Measurements from ENCODE around the gene REEP3.

Gene REEP3

DNA sequence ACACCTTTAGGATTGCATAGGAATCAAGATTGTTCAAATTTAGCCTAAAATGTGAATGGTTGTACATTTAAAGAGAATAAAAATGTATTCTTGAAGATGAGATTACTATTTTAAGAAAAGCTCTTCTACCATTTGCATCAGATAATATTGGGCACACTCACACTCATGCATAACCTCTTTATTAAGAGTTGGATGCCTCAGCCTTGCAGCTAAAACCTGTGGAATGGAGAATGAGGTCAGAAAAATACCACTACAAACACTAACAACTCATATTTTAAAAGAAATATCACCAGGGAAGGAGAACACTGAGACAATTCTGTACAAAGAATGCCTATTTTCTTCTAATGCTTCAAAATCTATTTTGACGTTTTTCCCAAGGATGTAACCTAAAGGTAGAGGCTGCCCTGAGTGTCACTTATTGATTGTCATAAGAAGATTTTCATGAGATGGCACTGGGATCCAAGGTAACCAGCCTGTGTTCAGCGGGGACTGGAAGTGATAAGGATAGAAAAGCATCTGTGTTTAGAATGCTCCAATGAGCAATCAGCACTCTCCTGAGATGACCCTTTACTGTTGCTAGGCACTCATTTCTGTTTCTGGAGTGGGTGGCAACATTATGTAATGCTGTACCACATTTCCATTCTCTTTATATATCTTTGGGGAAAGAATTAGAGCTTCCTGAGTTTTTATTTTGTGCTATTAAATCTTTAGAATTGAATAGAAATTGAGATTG, 26.6 kb downstream of the REEP3 start:
- no peaks in the 10 kb centered on the region for H3K36me3 ChIP-seq (ENCODE audit: control insufficient read depth, insufficient read depth, low read length)
- WGBS, 2 experiments: 91 to 95% methylated on average over 2 of the region's 2 CpGs
- no peak overlapping the region for H3K27ac ChIP-seq (ENCODE audit: insufficient read depth, low read depth, low read length, poor library complexity, severe bottlenecking)
- no peaks in the 10 kb centered on the region for H3K27me3 ChIP-seq (ENCODE audit: control insufficient read depth, insufficient read depth, low read length, poor library complexity, severe bottlenecking)
- H3K4me3 ChIP-seq (ENCODE audit: insufficient read depth, low read depth, low read length): no peak overlapping the region
- no peaks in the 10 kb centered on the region for H3K4me1 ChIP-seq (ENCODE audit: control insufficient read depth, insufficient read depth, low read length)
- no peaks in the 10 kb centered on the region for H3K9me3 ChIP-seq (ENCODE audit: control insufficient read depth, low read length)

DNA sequence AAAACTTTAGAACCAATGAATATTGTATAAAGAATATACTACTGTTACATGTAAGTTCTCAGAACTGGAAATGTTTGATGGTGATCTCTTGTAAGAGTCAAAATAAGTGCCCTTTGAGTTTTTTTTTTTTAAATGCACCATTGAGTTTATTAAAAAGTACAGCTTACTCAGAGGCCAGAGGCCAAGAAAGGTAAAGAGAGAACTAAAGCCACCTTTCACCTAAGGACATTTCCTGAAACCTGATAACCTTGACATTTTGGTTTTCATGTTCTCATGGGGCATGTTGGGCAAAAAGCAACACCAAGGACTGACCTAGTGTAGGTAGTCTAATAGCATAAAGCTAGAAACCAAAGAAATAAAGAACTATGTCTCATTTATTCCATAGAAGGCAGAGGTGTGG, 27.7 kb downstream of the REEP3 start:
- H3K4me3 ChIP-seq (ENCODE audit: insufficient read depth, low read depth, low read length): no peak overlapping the region
- no peaks in the 10 kb centered on the region for H3K27me3 ChIP-seq (ENCODE audit: control insufficient read depth, insufficient read depth, low read length, poor library complexity, severe bottlenecking)
- H3K4me1 ChIP-seq (ENCODE audit: control insufficient read depth, insufficient read depth, low read length): no peaks in the 10 kb centered on the region
- H3K27ac ChIP-seq (ENCODE audit: insufficient read depth, low read depth, low read length, poor library complexity, severe bottlenecking): no peak overlapping the region
- no peaks in the 10 kb centered on the region for H3K36me3 ChIP-seq (ENCODE audit: control insufficient read depth, insufficient read depth, low read length)
- no peaks in the 10 kb centered on the region for H3K9me3 ChIP-seq (ENCODE audit: control insufficient read depth, low read length)

DNA sequence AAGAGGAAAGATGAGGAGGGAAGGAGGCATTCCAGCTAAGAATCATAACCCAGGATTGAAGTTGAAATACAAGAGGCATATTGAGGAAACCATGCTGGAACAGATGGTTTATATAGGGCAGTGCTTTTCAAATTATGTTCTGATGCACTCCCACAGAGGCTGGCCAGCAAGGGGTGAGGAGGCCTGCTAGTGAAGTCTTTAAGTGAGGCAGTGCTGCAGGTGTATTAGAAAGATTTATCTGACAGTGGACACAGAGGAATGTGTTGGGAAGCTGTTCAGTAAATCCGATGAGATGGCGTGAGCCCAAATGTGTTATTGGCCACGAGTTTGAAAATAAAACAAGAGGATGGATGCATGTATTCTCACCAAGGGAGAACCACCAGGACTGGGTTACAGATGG, 28.6 kb downstream of the REEP3 start:
- Histone ChIP-seq H3K4me1 (ENCODE audit: control insufficient read depth, insufficient read depth, low read length) (no peaks in the 10 kb centered on the region), H3K27ac (ENCODE audit: insufficient read depth, low read depth, low read length, poor library complexity, severe bottlenecking) (no peak overlapping the region), H3K9me3 (ENCODE audit: control insufficient read depth, low read length) (no peaks in the 10 kb centered on the region), H3K4me3 (ENCODE audit: insufficient read depth, low read depth, low read length) (no peak overlapping the region), H3K27me3 (ENCODE audit: control insufficient read depth, insufficient read depth, low read length, poor library complexity, severe bottlenecking) (no peaks in the 10 kb centered on the region), H3K36me3 (ENCODE audit: control insufficient read depth, insufficient read depth, low read length) (no peaks in the 10 kb centered on the region)
- 61 to 62% methylated on average over 3 of the region's 3 CpGs for WGBS, 2 experiments

DNA sequence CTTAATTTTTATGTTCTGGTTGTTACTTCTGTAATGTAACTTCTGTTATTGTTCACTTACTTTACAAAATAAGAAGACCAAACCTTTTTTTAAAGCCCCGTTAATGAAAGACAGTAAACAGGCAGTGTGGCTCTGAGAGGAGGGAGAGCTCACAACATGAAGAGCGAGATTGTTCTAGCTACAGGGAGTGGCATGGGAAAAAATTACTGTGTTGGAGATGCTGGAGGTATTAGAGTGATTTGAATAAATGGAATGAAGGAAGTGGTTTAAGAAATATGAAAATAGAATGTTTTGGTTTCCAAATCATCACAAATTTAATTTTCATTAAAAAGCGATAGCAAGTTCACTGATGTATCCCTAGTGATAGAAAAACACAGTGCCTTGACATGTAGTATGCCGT, 31.8 kb downstream of the REEP3 start:
- Histone ChIP-seq H3K4me1 (ENCODE audit: control insufficient read depth, insufficient read depth, low read length) (no peaks in the 10 kb centered on the region), H3K4me3 (ENCODE audit: insufficient read depth, low read depth, low read length) (no peak overlapping the region), H3K9me3 (ENCODE audit: control insufficient read depth, low read length) (no peaks in the 10 kb centered on the region), H3K27ac (ENCODE audit: insufficient read depth, low read depth, low read length, poor library complexity, severe bottlenecking) (no peak overlapping the region), H3K27me3 (ENCODE audit: control insufficient read depth, insufficient read depth, low read length, poor library complexity, severe bottlenecking) (no peaks in the 10 kb centered on the region), H3K36me3 (ENCODE audit: control insufficient read depth, insufficient read depth, low read length) (no peaks in the 10 kb centered on the region)
- 95 to 99% methylated on average over 4 of the region's 4 CpGs for WGBS, 2 experiments

DNA sequence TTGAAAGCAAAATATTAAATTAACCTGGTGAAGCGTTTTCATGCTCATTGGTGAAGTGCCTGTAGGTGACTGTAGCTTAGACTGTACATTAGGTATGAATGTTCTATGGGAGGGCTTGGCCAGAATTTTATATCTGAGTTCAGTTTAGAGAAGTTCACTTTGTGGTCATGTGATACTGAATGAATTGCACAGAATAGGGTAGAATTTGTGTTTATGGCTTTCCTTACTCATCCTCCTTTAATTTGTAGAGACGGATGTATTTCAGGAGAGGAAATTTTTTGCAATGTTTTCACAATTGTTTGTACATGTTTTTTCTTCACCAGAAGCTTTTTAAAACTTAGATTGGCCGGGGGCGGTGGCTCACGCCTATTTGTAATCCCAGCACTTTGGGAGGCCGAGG, 32.3 kb downstream of the REEP3 start:
- Histone ChIP-seq H3K36me3 (ENCODE audit: control insufficient read depth, insufficient read depth, low read length) (no peaks in the 10 kb centered on the region), H3K27me3 (ENCODE audit: control insufficient read depth, insufficient read depth, low read length, poor library complexity, severe bottlenecking) (no peaks in the 10 kb centered on the region), H3K4me1 (ENCODE audit: control insufficient read depth, insufficient read depth, low read length) (no peaks in the 10 kb centered on the region), H3K27ac (ENCODE audit: insufficient read depth, low read depth, low read length, poor library complexity, severe bottlenecking) (no peak overlapping the region), H3K4me3 (ENCODE audit: insufficient read depth, low read depth, low read length) (no peak overlapping the region), H3K9me3 (ENCODE audit: control insufficient read depth, low read length) (no peaks in the 10 kb centered on the region)
- WGBS, 2 experiments: 97 to 98% methylated on average over 6 of the region's 6 CpGs

DNA sequence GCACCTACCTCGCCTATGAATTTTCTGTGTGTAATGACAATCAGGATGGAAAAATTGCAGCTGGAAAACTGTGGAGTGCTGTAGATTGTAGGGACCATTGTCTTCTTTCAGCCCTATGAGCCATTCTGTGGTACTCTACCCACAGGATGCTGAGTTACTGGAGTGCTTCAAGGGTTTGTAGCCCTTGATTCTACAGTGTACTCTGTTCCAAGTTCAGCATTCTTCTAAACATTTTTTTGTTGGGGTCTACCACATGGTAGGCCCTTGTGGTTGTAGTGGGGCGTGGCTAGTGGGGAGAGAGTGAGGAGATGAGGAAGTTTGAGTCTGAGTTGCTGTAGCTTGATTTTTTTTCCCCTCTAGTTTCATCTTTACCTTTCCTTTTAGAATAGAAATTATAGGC, 33.5 kb downstream of the REEP3 start:
- no peaks in the 10 kb centered on the region for H3K9me3 ChIP-seq (ENCODE audit: control insufficient read depth, low read length)
- WGBS, 2 experiments: 86 to 100% methylated on average over 1 to 2 of the region's 2 CpGs
- no peak overlapping the region for H3K27ac ChIP-seq (ENCODE audit: insufficient read depth, low read depth, low read length, poor library complexity, severe bottlenecking)
- no peaks in the 10 kb centered on the region for H3K27me3 ChIP-seq (ENCODE audit: control insufficient read depth, insufficient read depth, low read length, poor library complexity, severe bottlenecking)
- no peaks in the 10 kb centered on the region for H3K36me3 ChIP-seq (ENCODE audit: control insufficient read depth, insufficient read depth, low read length)
- H3K4me3 ChIP-seq (ENCODE audit: insufficient read depth, low read depth, low read length): no peak overlapping the region
- no peaks in the 10 kb centered on the region for H3K4me1 ChIP-seq (ENCODE audit: control insufficient read depth, insufficient read depth, low read length)

DNA sequence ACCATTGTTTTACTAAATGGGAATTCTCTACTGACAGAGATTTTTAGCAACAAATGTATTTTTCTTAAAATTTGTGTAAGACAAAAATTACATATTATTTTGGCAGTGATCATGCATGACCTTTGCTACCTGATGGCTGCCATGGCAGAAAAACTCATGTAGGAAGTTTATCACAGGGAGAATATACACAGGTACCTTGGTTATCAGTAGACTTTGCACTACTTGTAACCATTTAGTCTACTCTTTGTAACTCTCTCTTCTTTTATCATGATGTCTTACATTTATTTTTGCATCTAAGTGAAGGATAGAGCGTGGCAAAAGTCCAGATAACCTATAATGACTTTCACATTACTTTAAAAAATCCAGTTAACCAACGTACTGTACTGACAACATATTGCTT, 34.1 kb downstream of the REEP3 start:
- WGBS, 2 experiments: 92 to 95% methylated on average over 2 of the region's 2 CpGs
- Histone ChIP-seq H3K27me3 (ENCODE audit: control insufficient read depth, insufficient read depth, low read length, poor library complexity, severe bottlenecking) (no peaks in the 10 kb centered on the region), H3K4me1 (ENCODE audit: control insufficient read depth, insufficient read depth, low read length) (no peaks in the 10 kb centered on the region), H3K27ac (ENCODE audit: insufficient read depth, low read depth, low read length, poor library complexity, severe bottlenecking) (no peak overlapping the region), H3K4me3 (ENCODE audit: insufficient read depth, low read depth, low read length) (no peak overlapping the region), H3K9me3 (ENCODE audit: control insufficient read depth, low read length) (no peaks in the 10 kb centered on the region), H3K36me3 (ENCODE audit: control insufficient read depth, insufficient read depth, low read length) (no peaks in the 10 kb centered on the region)

DNA sequence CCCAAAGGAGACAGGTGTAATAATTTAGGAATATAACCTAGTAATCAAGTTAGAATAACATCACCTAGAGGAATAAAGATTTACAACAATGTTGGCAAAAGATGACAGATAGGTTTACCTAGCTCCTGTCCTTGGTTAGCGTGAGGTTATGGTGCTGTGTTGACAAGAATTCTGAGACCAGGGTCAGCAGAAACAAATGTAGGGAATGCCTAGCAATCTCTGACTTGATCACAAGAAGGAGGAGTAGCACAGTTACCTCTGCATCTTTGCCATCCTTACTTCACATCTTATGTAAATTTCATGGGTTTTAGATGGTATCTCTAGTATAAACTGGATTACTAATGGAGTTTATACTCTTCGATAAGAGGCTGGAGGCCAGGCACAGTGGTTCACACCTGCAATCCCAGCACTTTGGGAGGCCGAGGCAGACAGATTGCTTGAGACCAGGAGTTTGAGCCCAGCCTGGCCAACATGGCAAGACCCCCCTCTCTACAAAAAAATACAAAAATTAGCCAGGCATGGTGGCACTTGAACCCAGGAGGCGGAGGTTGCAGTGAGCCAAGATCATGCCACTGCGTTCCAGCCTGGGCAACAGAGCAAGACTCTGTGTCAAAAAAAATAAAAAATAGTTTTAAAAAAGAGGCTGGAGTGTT, 37.1 kb downstream of the REEP3 start:
- H3K4me3 ChIP-seq (ENCODE audit: insufficient read depth, low read depth, low read length): no peak overlapping the region
- H3K36me3 ChIP-seq (ENCODE audit: control insufficient read depth, insufficient read depth, low read length): no peaks in the 10 kb centered on the region
- no peaks in the 10 kb centered on the region for H3K9me3 ChIP-seq (ENCODE audit: control insufficient read depth, low read length)
- 91 to 94% methylated on average over 5 of the region's 5 CpGs for WGBS, 2 experiments
- H3K27ac ChIP-seq (ENCODE audit: insufficient read depth, low read depth, low read length, poor library complexity, severe bottlenecking): no peak overlapping the region
- no peaks in the 10 kb centered on the region for H3K4me1 ChIP-seq (ENCODE audit: control insufficient read depth, insufficient read depth, low read length)
- H3K27me3 ChIP-seq (ENCODE audit: control insufficient read depth, insufficient read depth, low read length, poor library complexity, severe bottlenecking): no peaks in the 10 kb centered on the region

DNA sequence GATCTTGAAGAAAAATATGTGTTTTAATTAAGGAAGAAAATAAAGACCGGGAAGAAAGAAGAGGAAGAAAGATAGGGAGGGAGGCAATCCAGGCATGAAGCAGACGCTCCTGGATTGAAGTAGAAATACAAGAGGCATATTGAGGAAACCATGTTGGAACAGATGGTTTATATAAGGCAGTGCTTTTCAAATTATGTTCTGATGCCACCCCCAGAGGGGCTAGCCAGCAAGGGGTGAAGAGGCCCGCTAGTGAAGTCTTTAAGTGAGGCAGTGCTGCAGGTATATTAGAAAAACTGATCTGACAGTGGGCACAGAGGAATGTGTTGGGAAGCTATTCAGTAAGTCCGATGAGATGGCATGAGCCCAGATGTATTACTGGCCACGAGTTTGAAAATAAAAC, 40.1 kb downstream of the REEP3 start:
- Histone ChIP-seq H3K9me3 (ENCODE audit: control insufficient read depth, low read length) (no peaks in the 10 kb centered on the region), H3K4me3 (ENCODE audit: insufficient read depth, low read depth, low read length) (no peak overlapping the region), H3K27ac (ENCODE audit: insufficient read depth, low read depth, low read length, poor library complexity, severe bottlenecking) (no peak overlapping the region), H3K27me3 (ENCODE audit: control insufficient read depth, insufficient read depth, low read length, poor library complexity, severe bottlenecking) (no peaks in the 10 kb centered on the region), H3K4me1 (ENCODE audit: control insufficient read depth, insufficient read depth, low read length) (no peaks in the 10 kb centered on the region), H3K36me3 (ENCODE audit: control insufficient read depth, insufficient read depth, low read length) (no peaks in the 10 kb centered on the region)
- 92% methylated on average over 5 of the region's 5 CpGs for WGBS, 2 experiments

DNA sequence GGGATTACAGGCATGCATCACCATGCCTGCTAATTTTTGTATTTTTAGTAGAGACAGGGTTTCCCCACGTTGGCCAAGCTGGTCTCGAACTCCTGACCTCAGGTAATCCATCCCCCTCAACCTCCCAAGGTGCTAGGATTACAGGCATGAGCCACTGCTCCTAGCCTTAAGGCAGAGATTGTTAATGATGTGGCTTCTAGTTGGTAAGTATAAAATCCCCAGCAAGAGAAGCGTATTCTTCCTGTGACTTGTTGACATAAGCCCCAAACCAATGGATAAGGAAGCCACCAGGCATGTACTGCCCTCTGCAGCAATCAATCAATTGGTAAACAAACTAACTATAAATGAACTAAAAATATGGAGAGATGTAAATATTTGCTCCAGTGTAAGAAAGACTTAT, 41.2 kb downstream of the REEP3 start:
- Histone ChIP-seq H3K27ac (ENCODE audit: insufficient read depth, low read depth, low read length, poor library complexity, severe bottlenecking) (no peak overlapping the region), H3K9me3 (ENCODE audit: control insufficient read depth, low read length) (no peaks in the 10 kb centered on the region), H3K27me3 (ENCODE audit: control insufficient read depth, insufficient read depth, low read length, poor library complexity, severe bottlenecking) (no peaks in the 10 kb centered on the region), H3K36me3 (ENCODE audit: control insufficient read depth, insufficient read depth, low read length) (no peaks in the 10 kb centered on the region), H3K4me1 (ENCODE audit: control insufficient read depth, insufficient read depth, low read length) (no peaks in the 10 kb centered on the region), H3K4me3 (ENCODE audit: insufficient read depth, low read depth, low read length) (no peak overlapping the region)
- 84 to 98% methylated on average over 3 of the region's 3 CpGs for WGBS, 2 experiments

Data from ectodermal cell (in vitro differentiated cells).